Cortex of kidney (tissue), 1 donor: Measurements from ENCODE around the gene COMMD10.
"Not testable (repeated sequence)": the region's sequence is repeated elsewhere in the genome, so short reads cannot be mapped to it uniquely, and the experiment has no call there.

Experiments used
- DNase-seq: peaks from one replicate; lab custom pipeline; 2025; lab: John Stamatoyannopoulos, UW

The COMMD10 gene

DNA sequence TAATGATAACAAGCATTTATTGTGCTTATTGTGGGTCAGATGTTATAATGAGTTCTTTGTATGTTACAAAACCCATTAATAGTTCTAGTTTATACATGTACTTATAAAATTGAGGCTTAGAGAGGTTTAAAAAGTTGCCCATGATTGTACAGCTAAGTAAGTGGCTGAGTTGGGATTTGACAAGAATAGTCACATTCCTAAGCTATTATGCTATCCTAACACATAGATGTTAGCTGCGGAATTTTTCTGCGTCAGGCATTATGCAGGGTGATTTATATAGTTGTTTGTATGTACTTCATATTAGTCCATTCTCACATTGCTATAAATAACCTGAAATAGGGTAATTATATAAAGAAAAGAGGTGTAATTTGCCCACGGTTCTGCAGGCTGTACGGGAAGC lies 12.5 kb downstream of the COMMD10 start:
- DNase-seq = no peak

DNA sequence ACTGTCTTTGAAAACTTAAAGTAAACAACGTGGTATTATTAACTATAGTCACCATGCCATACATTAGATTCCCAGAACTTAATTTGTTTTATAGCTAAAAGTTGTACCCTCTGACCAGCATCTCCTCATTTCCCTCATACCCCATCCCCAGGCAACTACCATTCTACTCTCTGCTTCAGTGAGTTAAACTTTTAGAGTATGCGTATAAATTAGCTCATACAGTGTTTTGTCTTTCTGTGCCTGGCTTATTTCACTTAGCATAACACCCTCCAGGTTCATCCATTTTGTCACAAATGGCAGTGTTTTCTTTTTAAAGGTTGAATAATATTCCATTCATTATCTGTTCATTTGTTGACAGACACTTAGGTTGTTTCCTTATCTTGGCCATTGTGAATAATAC lies 14.2 kb downstream of the COMMD10 start:
- DNase-seq = no peak

DNA sequence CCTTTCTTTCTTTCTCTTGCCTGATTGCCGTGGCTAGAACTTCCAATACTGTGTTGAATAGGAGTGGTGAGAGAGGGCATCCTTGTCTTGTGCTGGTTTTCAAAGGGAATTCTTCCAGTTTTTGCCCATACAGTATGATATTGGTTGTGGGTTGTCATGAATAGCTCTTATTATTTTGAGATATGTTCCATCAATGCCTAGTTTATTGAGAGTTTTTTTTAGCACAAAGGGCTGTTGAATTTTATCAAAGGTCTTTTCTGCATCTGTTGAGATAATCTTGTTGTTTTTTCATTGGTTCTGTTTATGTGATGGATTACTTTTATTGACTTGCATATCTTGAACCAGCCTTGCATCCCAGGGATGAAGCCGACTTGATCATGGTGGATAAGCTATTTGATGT lies 20.1 kb downstream of the COMMD10 start:
- not testable (repeated sequence) for DNase-seq

DNA sequence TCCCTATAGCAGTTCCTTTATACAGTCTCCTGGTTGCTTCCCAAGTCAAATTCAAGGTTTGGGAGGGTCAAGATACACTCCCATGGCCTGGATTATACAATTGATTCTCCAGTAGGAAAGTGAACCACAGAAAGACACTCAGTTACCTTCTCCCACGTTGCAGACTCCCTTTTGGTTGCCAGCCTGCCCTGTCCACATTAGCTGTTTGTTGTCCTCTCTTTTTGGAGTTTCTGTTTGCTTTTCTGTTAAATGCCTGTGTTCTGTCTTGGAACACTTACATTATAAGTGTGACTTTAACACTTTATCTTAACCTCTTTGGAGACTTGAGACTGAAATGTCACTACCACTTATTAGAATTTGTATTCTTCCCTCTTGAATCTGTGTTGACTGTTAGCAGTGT lies 30.3 kb downstream of the COMMD10 start:
- no peak for DNase-seq

DNA sequence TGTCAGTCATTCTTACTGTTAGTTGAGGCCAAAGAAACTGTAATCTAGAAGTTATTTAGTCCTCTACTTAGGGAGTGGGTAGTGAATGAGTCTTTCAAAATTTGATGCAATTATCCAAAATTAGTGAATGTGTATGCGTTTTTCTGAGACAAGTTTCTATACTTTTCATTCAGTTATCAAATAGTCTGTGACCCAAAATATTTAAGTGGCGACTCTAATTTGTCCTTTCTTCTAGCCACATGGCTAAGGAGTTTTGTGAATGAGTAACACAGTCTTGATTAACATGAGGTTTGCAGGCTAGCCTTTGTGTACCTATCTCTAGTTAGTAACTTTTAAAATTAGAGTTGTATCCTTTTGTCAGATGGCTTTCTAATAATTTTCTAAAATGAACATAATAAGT lies 45.6 kb downstream of the COMMD10 start:
- DNase-seq = no peak

DNA sequence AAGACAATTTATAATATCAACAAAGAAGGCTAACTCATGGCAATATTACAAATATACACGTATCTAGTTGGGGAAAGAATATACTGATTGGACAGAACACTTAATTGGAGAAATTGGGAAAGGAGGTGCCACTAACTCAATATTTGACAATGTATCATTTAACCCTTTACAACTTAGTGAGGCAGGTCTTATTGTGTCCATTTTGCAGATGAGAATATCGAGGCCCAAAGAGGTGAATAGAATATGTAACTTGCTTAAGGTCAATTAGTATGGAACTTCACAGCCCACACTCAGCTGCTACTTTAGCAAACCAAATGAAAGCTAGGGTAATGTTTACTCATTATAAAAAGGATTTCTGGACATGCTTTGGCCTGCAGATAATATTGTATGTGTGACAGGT lies 46.2 kb downstream of the COMMD10 start:
- no peak for DNase-seq

DNA sequence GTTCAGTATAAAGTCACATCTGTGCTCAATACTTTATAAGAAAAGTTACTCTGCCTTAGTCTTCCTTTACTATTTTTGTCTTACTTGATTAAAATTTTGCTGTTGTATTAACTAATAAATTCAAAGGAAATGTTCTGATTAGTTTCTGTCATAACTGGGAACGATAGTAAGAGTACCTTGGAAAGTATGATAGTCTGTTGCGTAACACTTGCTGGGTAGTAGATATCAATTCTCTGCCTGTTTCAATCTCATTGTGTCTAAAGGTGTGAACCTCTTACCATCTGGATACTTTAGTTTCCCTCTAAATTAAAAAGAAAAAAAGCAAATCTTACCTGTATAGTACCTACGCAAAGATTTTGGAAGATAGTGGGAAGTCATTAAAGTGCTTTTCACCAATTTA lies 48.5 kb downstream of the COMMD10 start:
- DNase-seq = no peak

DNA sequence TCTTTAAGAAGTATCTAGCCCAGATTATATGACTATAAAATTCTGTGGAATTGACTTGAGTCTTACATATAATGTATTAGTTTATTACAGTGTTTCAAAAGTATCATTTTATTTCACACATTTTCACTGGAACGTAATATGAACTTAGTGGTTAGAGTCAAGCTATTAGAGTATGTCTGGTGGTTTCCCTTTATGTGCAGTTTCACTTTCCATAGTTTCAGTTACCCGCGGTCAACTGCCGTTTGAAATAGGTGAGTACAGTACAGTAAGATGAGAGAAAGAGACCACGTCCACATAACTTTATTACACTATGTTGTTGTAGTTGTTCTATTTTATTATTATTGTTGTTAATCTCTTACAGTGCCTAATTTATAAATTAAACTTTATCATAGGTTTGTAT lies 50.5 kb downstream of the COMMD10 start:
- DNase-seq = no peak

DNA sequence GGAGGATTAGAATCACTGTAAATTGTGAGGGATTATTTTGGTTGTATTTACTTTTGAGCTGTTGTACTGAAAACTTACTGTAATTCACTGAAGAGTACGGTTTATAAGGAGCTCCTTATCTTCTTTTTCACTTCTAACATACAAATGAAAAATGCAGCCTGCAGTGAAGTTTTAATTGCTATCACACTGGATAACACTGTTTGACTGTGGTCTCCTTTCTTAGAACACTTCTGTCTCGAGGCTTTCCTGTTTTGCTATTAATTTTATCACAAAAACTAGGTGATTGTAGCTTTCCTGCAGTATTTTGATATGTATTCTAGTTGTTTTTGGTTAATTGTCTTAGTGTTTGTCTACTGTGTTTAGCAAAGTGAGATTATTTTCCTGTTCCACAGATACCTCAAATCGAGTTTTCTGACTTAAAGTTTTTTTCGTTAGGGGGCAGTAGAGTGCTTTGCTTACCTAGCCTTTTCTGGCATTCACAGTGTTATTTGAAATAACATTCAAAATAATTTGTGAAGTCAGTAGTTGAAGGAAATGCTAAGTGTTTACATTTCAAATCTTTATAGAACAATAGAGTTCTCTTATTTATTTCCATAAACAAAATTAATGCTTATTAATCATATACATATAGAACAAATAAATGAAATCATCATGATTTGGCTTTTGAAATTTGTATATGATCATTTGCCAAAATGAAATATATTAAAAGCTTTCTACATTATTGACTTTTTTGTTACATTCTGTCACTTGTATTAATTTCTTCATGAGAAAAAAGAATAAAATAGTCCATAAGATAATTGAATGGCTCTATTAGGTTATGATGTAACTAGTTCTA lies 52.9 kb downstream of the COMMD10 start:
- no peak for DNase-seq

DNA sequence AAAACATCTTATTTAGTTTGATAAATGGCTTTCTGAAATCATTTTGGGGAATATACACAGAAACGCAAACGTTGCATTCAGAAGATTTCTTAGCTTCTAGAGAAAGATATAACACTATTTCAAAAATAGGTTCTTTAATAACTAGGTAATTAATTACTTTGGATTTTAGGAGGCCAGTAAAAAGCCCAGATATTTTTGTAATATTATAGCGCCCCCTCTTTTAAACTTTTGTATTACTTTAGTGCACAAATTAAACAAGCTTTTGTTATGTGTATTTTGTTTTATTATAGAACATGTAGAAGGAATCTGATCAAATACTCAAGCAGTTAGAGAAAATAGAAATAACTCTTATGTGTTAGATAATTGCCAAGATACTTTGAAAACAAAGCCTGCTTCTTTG lies 57.7 kb downstream of the COMMD10 start:
- DNase-seq = no peak

DNA sequence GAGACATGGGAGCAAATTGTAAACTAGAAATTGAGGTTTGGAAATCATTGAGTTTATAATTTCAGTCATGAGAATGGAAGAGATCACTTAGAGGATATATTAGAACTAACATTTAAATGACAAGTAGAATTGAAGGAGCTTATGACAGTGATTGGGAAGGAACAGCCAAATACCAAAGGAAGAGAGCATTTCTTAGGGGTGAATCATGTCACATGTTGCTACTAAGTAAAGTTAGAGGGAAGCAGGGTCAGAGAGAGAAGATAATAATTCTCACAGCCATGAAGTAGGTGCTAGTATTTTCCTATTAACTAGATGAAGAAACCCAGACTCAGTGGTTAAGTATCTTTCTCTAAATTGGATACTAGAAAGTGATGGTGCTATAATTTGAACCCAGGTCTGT lies 59.3 kb downstream of the COMMD10 start:
- no peak for DNase-seq

DNA sequence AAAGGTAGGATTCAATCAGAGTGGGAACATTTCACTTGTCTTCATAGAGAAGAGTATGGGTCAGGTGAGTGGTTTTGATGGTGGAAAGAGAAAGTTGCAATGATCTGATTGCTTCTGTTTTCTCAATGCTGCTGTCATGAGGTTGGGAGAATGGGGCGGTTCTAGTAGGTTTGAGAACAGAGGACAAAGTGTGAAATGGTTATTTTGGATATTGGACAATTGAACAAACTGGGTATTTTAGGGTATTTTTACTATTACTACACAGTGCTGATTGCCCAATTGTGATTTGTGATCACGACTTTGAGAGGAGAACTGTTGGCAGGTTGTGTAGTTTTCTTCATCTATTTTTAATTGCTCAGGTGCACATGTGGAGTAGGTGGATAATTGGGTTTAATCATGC lies 60.2 kb downstream of the COMMD10 start:
- no peak for DNase-seq

DNA sequence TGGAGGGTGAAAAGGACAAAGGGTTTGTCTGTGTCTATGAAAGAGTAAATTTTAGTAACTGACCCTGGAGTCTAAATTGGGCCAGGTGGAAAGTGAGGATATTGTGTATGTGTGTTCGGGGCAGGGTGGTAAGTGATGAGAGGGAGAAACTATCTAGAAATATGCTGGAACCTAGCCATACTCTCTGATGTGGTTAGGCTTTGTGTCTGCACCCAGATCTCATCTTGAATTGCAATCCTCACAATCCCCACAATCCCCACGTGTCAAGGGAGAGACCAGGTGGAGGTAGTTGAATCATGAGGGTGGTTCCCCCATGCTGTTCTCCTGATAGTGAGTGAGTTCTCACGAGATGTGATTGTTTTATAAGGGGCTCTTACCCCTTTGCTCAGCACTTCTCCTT lies 60.6 kb downstream of the COMMD10 start:
- DNase-seq = no peak

DNA sequence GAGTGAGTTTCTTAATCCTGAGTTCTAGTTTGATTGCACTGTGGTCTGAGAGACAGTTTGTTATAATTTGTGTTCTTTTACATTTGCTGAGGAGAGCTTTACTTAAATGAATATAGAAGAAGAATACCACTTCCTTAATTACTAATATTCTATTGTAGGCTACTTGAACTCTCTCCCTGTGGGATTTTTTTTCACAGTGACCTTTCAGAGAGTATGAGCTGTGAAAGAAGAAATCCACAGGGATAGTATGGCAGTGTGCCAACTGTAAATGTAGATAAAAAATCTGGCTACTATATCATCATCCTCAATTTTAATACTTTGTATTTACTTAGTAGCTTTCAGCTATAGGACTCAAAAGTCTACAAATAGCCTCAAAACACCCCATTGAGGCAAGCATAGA lies 67.3 kb downstream of the COMMD10 start:
- DNase-seq = no peak

DNA sequence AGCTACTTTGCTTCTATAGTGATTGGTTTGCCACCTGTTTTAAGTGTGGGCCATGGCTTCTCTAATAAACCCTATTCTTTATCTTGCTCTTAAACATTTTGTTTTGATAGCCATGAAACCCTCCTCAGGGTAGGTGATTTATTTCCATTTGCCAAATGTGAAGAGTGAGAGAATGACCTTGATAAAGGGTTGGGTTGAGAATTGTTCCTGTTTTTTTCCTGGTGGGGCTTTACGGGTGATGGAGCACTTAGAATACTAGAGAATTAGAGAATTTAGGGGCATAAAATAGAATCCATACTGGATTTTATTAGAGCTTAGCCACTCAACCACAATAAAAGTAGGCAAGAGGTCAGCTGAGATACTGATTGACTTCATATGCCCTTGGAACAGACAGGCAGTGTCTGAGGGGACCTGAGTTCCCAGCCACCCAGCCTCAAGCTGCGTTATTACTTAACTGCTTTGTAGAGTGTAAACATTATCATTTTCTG lies 68.9 kb downstream of the COMMD10 start:
- no peak for DNase-seq

DNA sequence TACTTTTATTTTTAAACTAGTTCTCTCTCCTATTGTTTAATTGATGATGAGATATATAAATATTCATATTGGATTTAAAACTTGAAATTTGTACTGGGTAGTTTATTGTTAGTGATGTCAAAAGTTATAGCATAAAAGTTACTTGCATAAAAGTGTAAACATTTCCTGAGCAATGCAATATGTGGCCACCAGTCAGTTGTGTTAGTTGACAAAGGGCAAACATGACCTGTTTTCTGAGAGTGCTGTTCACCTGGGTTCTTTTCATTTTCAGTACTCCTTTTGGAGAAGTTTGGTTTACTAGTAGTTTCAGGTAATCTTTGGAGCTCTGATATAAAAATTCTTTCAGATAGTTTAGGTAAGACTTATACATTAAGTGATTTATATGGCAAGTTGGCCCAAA lies 69.4 kb downstream of the COMMD10 start:
- DNase-seq = no peak

DNA sequence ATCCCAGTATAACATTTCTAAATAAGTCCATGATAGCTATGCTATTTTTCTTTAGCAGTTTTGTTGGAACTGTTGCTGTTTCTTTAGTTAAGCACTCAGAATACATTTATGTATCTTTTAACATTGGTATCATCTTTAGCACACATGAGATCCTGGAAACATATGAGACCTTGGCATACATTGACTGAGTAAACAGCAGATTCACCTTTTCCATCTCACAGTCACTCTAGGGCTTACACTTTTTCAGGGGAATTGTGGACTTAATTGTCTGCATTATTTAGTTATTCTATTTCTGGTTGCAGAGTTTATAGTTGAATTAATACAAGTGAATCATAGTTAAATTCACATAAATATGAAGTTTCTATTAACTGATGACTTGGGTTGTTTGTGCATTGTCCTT lies 70.1 kb downstream of the COMMD10 start:
- DNase-seq = no peak

DNA sequence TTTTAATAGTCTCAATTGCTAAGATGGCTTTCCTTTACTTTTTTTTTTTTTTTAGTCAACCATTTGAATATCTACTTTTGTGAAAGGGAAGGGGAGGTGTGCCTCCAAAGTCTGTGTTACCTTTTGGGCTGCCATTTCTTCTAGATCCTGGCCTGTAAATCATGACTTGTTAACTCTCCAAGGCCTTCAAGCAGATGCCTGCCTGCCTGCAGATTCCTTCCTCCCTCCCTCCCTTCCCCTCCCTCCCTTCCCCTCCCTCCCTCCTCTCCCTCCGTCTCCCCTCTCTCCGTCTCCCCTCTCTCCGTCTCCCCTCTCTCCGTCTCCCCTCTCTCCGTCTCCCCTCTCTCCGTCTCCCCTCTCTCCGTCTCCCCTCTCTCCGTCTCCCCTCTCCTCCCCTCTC lies 73.1 kb downstream of the COMMD10 start:
- no peak for DNase-seq

DNA sequence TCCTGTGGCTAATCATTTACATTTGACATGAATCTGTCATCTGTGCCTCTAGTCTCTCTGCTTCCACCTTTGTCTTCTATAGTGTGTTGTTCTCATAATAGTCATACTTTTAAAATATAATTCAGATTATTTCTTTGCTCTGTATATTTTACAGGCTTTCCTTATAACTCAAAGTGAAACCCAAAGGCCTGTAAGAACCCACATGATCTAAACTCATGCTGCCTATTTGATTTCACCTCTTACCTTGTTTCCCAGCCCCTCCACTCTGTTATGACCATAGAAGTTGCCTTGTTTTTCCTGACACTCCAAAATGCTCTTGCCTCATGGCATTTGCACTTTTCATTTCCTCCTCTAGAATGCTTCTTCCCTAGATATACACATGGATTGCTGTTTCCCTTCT lies 74.2 kb downstream of the COMMD10 start:
- no peak for DNase-seq

DNA sequence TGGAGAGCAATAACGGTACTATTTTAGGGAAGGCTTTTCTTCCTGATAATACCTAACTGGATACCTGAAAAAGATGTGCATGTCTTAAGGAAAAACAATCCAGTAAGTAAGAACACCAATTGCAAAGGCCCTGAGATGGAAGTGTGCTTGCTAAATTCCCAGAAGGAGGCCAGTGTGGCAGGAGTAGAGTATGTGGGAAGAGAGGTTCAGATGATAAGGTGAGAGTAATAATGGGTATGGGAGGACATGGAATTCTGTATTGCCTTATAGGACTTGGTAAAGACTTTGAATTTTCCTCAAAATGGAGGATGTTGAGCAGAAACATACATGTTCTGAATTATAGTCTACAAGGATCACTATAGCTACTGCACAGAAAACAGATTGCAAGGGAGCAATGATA lies 89.3 kb downstream of the COMMD10 start:
- no peak for DNase-seq

DNA sequence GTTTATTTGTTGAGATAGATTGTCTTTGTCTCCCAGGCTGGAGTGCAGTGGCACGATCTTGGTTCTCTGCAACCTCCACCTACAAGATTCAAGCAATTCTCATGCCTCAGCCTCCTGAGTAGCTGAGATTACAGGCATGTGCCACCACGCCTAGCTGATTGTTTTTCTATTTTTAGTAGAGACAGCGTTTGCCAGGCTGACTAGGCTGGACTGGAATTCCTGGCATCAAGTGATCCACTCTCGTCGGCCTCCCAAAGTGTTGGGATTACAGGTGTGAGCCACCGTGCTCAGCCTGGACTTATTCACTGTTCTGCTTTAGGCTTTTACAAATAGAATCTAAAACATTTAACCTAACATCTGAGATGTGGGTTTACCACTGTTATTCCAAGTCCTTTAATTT lies 91.3 kb downstream of the COMMD10 start:
- no peak for DNase-seq

DNA sequence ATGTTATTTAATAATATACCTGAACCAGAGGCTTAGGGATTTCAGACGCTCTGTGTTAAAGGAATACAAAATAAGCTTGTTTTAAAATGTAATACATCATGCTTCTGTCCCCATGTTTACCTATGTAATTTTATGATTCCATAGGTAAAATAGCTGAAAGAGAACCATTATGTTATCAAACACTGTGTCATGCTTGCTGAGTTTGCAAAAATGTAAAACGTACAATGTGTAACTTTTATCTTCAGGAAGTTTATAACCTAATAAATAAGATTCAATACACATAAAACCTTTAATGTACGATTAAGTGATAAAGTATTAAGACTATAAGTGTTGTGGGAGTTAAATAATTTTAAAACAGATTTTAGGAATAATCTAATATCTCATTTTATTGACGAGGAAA lies 94.1 kb downstream of the COMMD10 start:
- no peak for DNase-seq

DNA sequence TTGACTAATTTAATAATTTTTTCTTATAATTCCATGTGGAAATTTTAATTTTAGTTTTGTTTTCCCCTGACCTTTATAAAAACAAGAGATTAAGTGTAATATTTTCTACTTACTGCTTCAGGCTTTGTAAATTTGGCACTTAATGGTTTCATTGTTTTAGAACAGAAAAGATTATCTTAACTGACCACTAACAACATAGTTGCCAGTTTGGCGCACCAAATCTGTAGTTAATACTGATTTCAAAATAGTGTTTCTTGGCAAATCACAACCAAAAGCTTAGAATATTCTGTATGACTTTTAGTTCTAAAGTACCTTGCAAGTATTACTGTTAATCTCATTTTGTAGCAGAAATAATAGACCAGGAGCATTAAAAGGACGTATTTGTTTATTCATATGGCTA lies 124.3 kb downstream of the COMMD10 start:
- no peak for DNase-seq

DNA sequence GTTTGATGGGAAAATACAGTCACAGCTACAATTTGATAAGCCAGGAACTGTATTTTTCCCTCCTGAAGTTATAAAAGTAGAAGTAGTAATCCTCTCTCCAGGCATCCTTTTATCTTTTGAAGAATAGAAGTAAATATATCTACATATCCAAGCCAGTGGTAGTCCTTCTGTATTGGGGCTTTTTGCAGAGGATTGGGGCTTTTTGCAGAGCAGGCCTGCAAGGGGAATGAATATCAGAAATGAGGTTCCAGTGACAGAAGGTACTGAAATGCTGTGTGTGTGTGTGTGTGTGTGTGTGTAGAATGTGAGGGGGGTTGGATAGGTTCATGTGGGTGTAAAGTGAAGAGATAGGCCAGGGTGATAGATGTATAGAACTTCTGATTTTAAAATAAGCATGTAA lies 127.4 kb downstream of the COMMD10 start:
- DNase-seq = no peak
